Gastroesophageal sphincter (tissue), 4 donors: Measurements from ENCODE around the gene ANKS1A. TPM values are rescaled to one million over a fixed set of nuclear protein-coding genes. Genes with fewer than 3 reads are reported as not detected.
A peak's percentile ranks its signal among the peaks of the same experiment; 100 is the strongest.

Experiments
- ATAC-seq: fragments of 150-250 bp; one replicate; pipeline ENCODE4 v1.9.1; 2016; ENCODE audit warnings: mild to moderate bottlenecking, moderate library complexity
- H3K27ac ChIP-seq, 4 donors: fragments of 200-600 bp; sonication (generic) in 3 of 4; 1 replicate in 3 of 4; 2 replicates in 1 of 4; pipeline ENCODE4 v1.5.1; 2016 to 2019
- H3K27me3 ChIP-seq: fragments of 200-600 bp; sonication (generic); one replicate; pipeline ENCODE4 v1.5.1; 2019
- H3K36me3 ChIP-seq, 2 donors: fragments of 200-600 bp; sonication (generic); one replicate each; pipeline ENCODE4 v1.5.1; 2019; ENCODE audit warnings: control low read depth in 1 of 2
- H3K4me1 ChIP-seq, 3 donors: fragments of 200-600 bp; sonication (generic); 1 replicate in 2 of 3; 2 replicates in 1 of 3; pipeline ENCODE4 v1.5.1; 2016 to 2019; ENCODE audit warnings: control low read depth in 2 of 3
- H3K4me3 ChIP-seq, 2 donors: fragments of 200-600 bp; sonication (generic); one replicate each; pipeline ENCODE4 v1.5.1; 2019; ENCODE audit warnings: mild to moderate bottlenecking in 1 of 2, moderate library complexity in 1 of 2
- H3K9me3 ChIP-seq, 3 donors: fragments of 200-600 bp; sonication (generic); one replicate each; pipeline ENCODE4 v1.5.1; 2017 to 2019; ENCODE audit warnings: control low read depth in 2 of 3
- CTCF ChIP-seq, 4 experiments: fragments of 200-600 bp in 2 of 4; fragments of 450-650 bp in 2 of 4; sonication (generic) in 1 of 4; IDR thresholded peaks; one replicate each; pipeline ENCODE4 v1.5.1; 2017 to 2019; ENCODE audit warnings: antibody characterized with exemption in 4 of 4, mild to moderate bottlenecking in 2 of 4, moderate library complexity in 2 of 4
- EP300 ChIP-seq: sonication (generic); formaldehyde crosslinking; IDR thresholded peaks from one replicate; pipeline ENCODE4 v1.6.1; 2017; ENCODE audit warnings: antibody characterized with exemption, mild to moderate bottlenecking
- POLR2A ChIP-seq, 2 donors: fragments of 450-650 bp; IDR thresholded peaks; one replicate each; pipeline ENCODE4 v1.6.1; 2017; ENCODE audit warnings: antibody characterized with exemption in 2 of 2, mild to moderate bottlenecking in 2 of 2, moderate library complexity in 1 of 2
- POLR2AphosphoS5 ChIP-seq: sonication (generic); formaldehyde crosslinking; IDR thresholded peaks from one replicate; pipeline ENCODE4 v1.6.1; 2017; ENCODE audit warnings: antibody characterized with exemption
- WGBS, 2 donors: methylation state at CpG; one replicate each; pipeline ENCODE4 v1.1.5; 2018; ENCODE audit warnings: low coverage in 1 of 2; 5-methylcytosine and 5-hydroxymethylcytosine counted together
- total RNA-seq, 4 donors: library from RNA; depleted of rRNA; stranded (reverse); fragments of >200 nt; gene quantifications; one replicate each; pipeline ENCODE4 v1.1.0, GENCODE V29; 2016

The ANKS1A gene
- total RNA-seq, 4 donors from 2014 or later, result 52.0 to 135 (median 88.4) TPM

DNA sequence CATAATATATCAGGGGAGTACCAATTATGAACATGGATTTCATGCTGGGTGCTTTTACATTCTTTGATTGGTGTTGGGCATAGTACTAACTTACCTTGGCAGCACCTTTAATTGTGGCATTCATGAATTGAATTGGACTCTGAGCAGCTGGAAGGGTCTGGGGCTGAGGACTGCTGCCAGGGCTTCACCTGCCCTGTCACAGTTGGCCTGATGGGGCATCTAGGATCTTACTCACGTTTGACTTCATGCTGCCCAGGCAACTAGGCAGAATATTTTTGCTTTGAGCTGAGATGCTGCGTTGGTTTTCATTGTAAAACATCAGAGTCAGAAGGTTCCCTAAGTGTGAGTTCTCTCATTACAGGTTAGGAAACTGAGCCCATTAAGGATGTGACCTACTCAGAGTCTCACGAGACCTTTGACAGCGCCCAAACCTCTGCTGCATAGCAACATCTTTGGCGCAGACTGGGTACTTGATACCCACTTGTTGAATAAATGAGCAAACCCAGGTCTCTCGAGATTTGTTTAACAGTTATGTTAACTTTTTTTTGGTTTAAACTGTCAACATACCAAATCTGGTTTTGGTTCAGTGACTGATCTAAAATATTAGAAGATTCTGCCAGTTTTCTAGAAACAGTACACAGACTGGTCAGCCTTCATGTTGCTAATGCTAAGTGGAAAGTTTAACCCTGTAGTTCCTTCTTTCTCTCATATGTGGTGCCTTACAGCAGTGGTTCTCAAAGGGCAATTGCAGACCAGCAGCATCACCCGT is 147.2 kb downstream of the ANKS1A start:
- 30 to 42% methylated on average over 5 to 7 of the region's 7 CpGs for WGBS, 2 donors
- no peak for TF ChIP-seq POLR2A (IDR thresholded peaks at IDR 0.05)
- TF ChIP-seq EP300, result no peak
- no peak for TF ChIP-seq POLR2AphosphoS5
- TF ChIP-seq CTCF (IDR thresholded peaks at IDR 0.05), result peak in 1 of 4 experiments; percentile 7
- Histone ChIP-seq H3K9me3 (no peaks in the 10 kb centered on the region), H3K4me3 (no peak overlapping the region), H3K27me3 (no peaks in the 10 kb centered on the region), H3K4me1 (peaks cover 56 to 99% (median 69%) of the 10 kb centered on the region in 3 donors), H3K36me3 (peaks cover 0 to 6% of the 10 kb centered on the region in 2 donors), H3K27ac (peak overlapping the region; percentile 83 to 99 (median 96))
- ATAC-seq, result no peak

- H3K27ac ChIP-seq, result peak overlapping the region; percentile 83 to 99 (median 96)
- H3K4me3 ChIP-seq, result no peak overlapping the region
- no peak for ATAC-seq
- TF ChIP-seq POLR2AphosphoS5, result no peak
- H3K4me1 ChIP-seq, result peaks cover 63 to 99% (median 68%) of the 10 kb centered on the region in 3 donors
- peaks cover 0 to 6% of the 10 kb centered on the region in 2 donors for H3K36me3 ChIP-seq
- WGBS, 2 donors, result 62 to 70% methylated on average over 4 to 7 of the region's 8 CpGs
- H3K9me3 ChIP-seq, result no peaks in the 10 kb centered on the region
- H3K27me3 ChIP-seq, result no peaks in the 10 kb centered on the region
These were observed 148.0 kb downstream of the ANKS1A start for GRCh38 chr6:35036828-35037663.

- 48 to 61% methylated on average over 2 of the region's 2 CpGs for WGBS, 2 donors
- no peak for ATAC-seq
- no peaks in the 10 kb centered on the region for H3K9me3 ChIP-seq
- peaks cover 62 to 99% (median 69%) of the 10 kb centered on the region in 3 donors for H3K4me1 ChIP-seq
- no peak for TF ChIP-seq CTCF (IDR thresholded peaks at IDR 0.05)
- no peak for TF ChIP-seq EP300
- TF ChIP-seq POLR2AphosphoS5, result no peak
- peaks cover 0 to 6% of the 10 kb centered on the region in 2 donors for H3K36me3 ChIP-seq
- H3K27me3 ChIP-seq, result no peaks in the 10 kb centered on the region
- H3K27ac ChIP-seq, result peak overlapping the region; percentile 6 to 99 (median 86)
- no peak overlapping the region for H3K4me3 ChIP-seq
These were observed 148.6 kb downstream of the ANKS1A start for GRCh38 chr6:35037664-35038038.

- Histone ChIP-seq H3K9me3 (no peaks in the 10 kb centered on the region), H3K4me3 (no peak overlapping the region), H3K4me1 (peaks cover 62 to 99% (median 69%) of the 10 kb centered on the region in 3 donors), H3K36me3 (peaks cover 0 to 6% of the 10 kb centered on the region in 2 donors), H3K27ac (peak overlapping the region in 3 of 4 donors; percentile 75 to 99 (median 97)), H3K27me3 (no peaks in the 10 kb centered on the region)
- ATAC-seq, result no peak
- 50 to 67% methylated on average over 1 to 5 of the region's 5 CpGs for WGBS, 2 donors
- no peak for TF ChIP-seq POLR2AphosphoS5
- no peak for TF ChIP-seq EP300
- no peak for TF ChIP-seq POLR2A (IDR thresholded peaks at IDR 0.05)
- TF ChIP-seq CTCF (IDR thresholded peaks at IDR 0.05), result no peak
These were observed 149.0 kb downstream of the ANKS1A start for GRCh38 chr6:35038076-35038475.

DNA sequence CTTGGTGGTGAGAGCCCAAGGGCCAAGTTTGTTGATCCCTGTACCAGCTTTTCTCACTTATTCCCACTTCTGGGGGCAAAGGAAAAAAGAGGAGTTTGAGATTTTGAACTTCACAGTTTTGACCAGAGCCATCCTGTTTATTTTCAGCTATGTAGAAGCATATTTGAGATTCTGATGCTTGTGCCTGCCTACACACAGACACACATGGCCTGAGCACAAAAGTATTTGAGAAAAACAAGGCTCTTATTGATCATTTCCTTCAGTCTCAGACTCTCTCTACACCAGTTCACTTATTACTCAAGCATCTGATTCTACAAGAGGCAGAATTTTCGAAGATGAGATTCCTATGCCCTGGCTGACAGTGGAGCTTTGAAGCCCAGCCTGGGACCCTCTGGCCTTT is 151.3 kb downstream of the ANKS1A start:
- Histone ChIP-seq H3K4me1 (peaks cover 49 to 99% (median 72%) of the 10 kb centered on the region in 3 donors), H3K9me3 (no peaks in the 10 kb centered on the region), H3K4me3 (no peak overlapping the region), H3K36me3 (peaks cover 0 to 6% of the 10 kb centered on the region in 2 donors), H3K27me3 (no peaks in the 10 kb centered on the region), H3K27ac (peak overlapping the region; percentile 54 to 97 (median 88))
- WGBS, 2 donors, result 64 to 67% methylated on average over 1 of the region's 1 CpG
- TF ChIP-seq CTCF (IDR thresholded peaks at IDR 0.05), result no peak
- TF ChIP-seq EP300, result no peak
- TF ChIP-seq POLR2A (IDR thresholded peaks at IDR 0.05), result no peak
- no peak for TF ChIP-seq POLR2AphosphoS5
- no peak for ATAC-seq
